Panc1 (cell line): Measurements from ENCODE around the gene RABGAP1L. TPM values are rescaled to one million over a fixed set of nuclear protein-coding genes. Genes with fewer than 3 reads are reported as not detected.

Experiments used
- ATAC-seq: fragments of 200-7000 bp; cut with Tn5 transposase; 2 replicates; pipeline ENCODE4 v1.9.1; 2020; ENCODE audit warnings: mild to moderate bottlenecking, moderate library complexity
- BruUV-seq: library from RNA; stranded (reverse); fragments of 400-500 nt; replicated peaks from 2 replicates; lab custom pipeline; 2021; lab: Mats Ljungman, UMichigan
- CTCF ChIA-PET: fragments of 300-600 bp; sonication (Branson Sonifier 250); formaldehyde crosslinking; loops from one replicate; lab custom pipeline; 2022; ENCODE audit warnings: antibody characterized with exemption; lab: Charles Lee
- POLR2A ChIA-PET: fragments of 300-600 bp; sonication (Branson Sonifier 250); formaldehyde crosslinking; loops from one replicate; lab custom pipeline; 2022; ENCODE audit warnings: antibody characterized with exemption; lab: Charles Lee
- DNase-seq: peaks from one replicate; pipeline ENCODE4 v3.0.0-alpha.2; 2010; ENCODE audit warnings: low read depth, low spot score
- H3K27ac ChIP-seq: 2 replicates; pipeline ENCODE4 v1.5.1; 2011; ENCODE audit warnings: mild to moderate bottlenecking, low read length, inconsistent platforms
- H3K27me3 ChIP-seq: fragments of 200-500 bp; sonication (Bioruptor generic); 2 replicates; pipeline ENCODE4 v1.6.0; 2014; ENCODE audit warnings: low read length, inconsistent platforms; ENCODE audit not compliant: control insufficient read depth, insufficient read depth
- H3K36me3 ChIP-seq: fragments of 200-500 bp; sonication (Bioruptor generic); 2 replicates; pipeline ENCODE4 v1.5.1; 2014; ENCODE audit warnings: inconsistent platforms, mild to moderate bottlenecking, low read length, moderate library complexity; ENCODE audit not compliant: control insufficient read depth, insufficient read depth
- H3K4me1 ChIP-seq: 2 replicates; pipeline ENCODE4 v1.5.1; 2011; ENCODE audit warnings: inconsistent platforms, mild to moderate bottlenecking, low read length, moderate library complexity; ENCODE audit not compliant: control insufficient read depth, insufficient read depth
- H3K4me3 ChIP-seq, 2 experiments: 2 replicates each; pipeline ENCODE4 v1.5.1; 2011 to 2012; ENCODE audit warnings: low read depth in 2 of 2, low read length in 2 of 2, mild to moderate bottlenecking in 2 of 2, inconsistent platforms in 1 of 2, moderate library complexity in 1 of 2
- H3K9me3 ChIP-seq: fragments of 200-500 bp; sonication (Bioruptor generic); 2 replicates; pipeline ENCODE4 v1.5.1; 2014; ENCODE audit warnings: low read depth, mild to moderate bottlenecking, inconsistent platforms, low read length, moderate library complexity; ENCODE audit not compliant: control insufficient read depth, insufficient read depth
- POLR2AphosphoS5 ChIP-seq: IDR thresholded peaks from 2 replicates; pipeline ENCODE4 v1.6.1; 2012; ENCODE audit warnings: mild to moderate bottlenecking, low read depth, low read length, moderate library complexity
- SIN3A ChIP-seq: IDR thresholded peaks from 2 replicates; pipeline ENCODE4 v1.6.1; 2012; ENCODE audit warnings: low read depth, mild to moderate bottlenecking, low read length, moderate library complexity, borderline replicate concordance; ENCODE audit not compliant: insufficient read depth
- TCF7L2 ChIP-seq: IDR thresholded peaks from 2 replicates; pipeline ENCODE4 v1.6.1; 2011; ENCODE audit warnings: mild to moderate bottlenecking, low read depth, low read length, inconsistent platforms
- in situ Hi-C: cut with HindIII; loops from 2 replicates; pipeline ENCODE4 v1.10.0; 2016; ENCODE audit warnings: low sequenced_read_pairs, low pct_unique_long_range_greater_than_20kb
- intact Hi-C: fragments of 100-400 bp; cut with micrococcal nuclease; formaldehyde crosslinking; loops from one replicate; pipeline ENCODE4 v1.10.0; 2022; ENCODE audit not compliant: unreplicated experiment
- total RNA-seq: library from RNA; stranded (reverse); gene quantifications from one replicate; pipeline ENCODE4 v1.2.1, GENCODE V29; 2021; ENCODE audit not compliant: unreplicated experiment
- TF ChIP-seq, protein P1 (sequence below): fragments of 450-650 bp; IDR thresholded peaks from 2 replicates; pipeline ENCODE4 v1.5.1; 2017; ENCODE audit warnings: mild to moderate bottlenecking
- TF ChIP-seq, protein P2 (sequence below), 2 experiments: IDR thresholded peaks; 2 replicates each; pipeline ENCODE4 v1.6.1; 2011 to 2012; ENCODE audit warnings: low read depth in 2 of 2, control low read depth in 1 of 2, low read length in 1 of 2, mild to moderate bottlenecking in 1 of 2, moderate library complexity in 1 of 2; ENCODE audit not compliant: insufficient read depth in 1 of 2

The RABGAP1L gene
- total RNA-seq, 1 experiment from 2014 or later, result 37.0 TPM

DNA sequence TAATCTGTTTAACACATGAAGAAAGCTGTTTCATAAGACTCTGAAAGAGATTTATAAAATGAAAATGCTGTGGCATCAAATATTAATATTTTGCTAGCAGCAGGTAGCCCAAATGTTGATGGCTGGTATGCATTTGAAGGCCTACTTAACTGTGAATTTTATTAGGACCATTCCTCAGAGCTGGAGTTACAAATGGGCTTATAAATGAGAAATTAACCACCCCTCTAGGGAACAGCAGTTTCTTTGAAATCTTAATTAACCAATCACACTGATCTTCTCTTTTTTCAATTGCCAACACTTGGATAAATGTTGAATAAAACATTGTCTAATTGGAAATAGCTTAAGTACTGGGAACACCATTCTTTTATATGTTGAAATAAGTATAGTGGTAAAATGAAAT, 418.4 kb downstream of the RABGAP1L start:
- intact Hi-C loops (no loop called here), in situ Hi-C loops (no loop called here)
- POLR2A ChIA-PET, result no interaction called here
- H3K4me1 ChIP-seq, result no peaks in the 10 kb centered on the region
- TF ChIP-seq, protein P1, sequence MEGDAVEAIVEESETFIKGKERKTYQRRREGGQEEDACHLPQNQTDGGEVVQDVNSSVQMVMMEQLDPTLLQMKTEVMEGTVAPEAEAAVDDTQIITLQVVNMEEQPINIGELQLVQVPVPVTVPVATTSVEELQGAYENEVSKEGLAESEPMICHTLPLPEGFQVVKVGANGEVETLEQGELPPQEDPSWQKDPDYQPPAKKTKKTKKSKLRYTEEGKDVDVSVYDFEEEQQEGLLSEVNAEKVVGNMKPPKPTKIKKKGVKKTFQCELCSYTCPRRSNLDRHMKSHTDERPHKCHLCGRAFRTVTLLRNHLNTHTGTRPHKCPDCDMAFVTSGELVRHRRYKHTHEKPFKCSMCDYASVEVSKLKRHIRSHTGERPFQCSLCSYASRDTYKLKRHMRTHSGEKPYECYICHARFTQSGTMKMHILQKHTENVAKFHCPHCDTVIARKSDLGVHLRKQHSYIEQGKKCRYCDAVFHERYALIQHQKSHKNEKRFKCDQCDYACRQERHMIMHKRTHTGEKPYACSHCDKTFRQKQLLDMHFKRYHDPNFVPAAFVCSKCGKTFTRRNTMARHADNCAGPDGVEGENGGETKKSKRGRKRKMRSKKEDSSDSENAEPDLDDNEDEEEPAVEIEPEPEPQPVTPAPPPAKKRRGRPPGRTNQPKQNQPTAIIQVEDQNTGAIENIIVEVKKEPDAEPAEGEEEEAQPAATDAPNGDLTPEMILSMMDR, result no peak
- TF ChIP-seq, protein P2, sequence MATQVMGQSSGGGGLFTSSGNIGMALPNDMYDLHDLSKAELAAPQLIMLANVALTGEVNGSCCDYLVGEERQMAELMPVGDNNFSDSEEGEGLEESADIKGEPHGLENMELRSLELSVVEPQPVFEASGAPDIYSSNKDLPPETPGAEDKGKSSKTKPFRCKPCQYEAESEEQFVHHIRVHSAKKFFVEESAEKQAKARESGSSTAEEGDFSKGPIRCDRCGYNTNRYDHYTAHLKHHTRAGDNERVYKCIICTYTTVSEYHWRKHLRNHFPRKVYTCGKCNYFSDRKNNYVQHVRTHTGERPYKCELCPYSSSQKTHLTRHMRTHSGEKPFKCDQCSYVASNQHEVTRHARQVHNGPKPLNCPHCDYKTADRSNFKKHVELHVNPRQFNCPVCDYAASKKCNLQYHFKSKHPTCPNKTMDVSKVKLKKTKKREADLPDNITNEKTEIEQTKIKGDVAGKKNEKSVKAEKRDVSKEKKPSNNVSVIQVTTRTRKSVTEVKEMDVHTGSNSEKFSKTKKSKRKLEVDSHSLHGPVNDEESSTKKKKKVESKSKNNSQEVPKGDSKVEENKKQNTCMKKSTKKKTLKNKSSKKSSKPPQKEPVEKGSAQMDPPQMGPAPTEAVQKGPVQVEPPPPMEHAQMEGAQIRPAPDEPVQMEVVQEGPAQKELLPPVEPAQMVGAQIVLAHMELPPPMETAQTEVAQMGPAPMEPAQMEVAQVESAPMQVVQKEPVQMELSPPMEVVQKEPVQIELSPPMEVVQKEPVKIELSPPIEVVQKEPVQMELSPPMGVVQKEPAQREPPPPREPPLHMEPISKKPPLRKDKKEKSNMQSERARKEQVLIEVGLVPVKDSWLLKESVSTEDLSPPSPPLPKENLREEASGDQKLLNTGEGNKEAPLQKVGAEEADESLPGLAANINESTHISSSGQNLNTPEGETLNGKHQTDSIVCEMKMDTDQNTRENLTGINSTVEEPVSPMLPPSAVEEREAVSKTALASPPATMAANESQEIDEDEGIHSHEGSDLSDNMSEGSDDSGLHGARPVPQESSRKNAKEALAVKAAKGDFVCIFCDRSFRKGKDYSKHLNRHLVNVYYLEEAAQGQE (IDR thresholded peaks at IDR 0.05; ENCODE audit: insufficient read depth in 1 of 2, low read depth in 2 of 2, low read length in 1 of 2), result no peak
- no peak for TF ChIP-seq SIN3A
- TF ChIP-seq TCF7L2, result no peak
- no peak for TF ChIP-seq POLR2AphosphoS5
- ATAC-seq (no peak), DNase-seq (no peak)
- H3K4me3 ChIP-seq, result no peak overlapping the region
- no peak overlapping the region for H3K27ac ChIP-seq
- BruUV-seq, result no TSS peak
- CTCF ChIA-PET, result no interaction called here
- H3K36me3 ChIP-seq, result no peaks in the 10 kb centered on the region
- H3K27me3 ChIP-seq, result no peaks in the 10 kb centered on the region
- H3K9me3 ChIP-seq, result no peaks in the 10 kb centered on the region; the same call in 1 of the 2 replicates

DNA sequence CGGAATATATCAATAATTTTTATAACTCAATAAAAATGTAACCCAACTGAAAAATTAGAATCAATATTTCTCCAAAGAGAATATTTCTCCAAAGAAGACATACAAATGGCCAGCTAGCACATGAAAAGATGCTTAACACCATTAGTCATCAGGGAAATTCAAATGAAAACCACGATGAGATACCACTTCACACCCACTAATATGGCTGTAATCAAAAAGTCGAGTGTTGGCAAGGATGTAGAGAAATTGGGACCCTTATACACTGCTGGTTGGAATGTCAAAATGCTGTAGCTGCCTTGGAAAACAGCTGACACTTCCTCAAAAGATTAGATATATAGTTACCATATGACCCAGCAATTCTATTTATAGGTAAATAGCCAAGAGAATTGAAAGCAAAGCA, 421.5 kb downstream of the RABGAP1L start:
- in situ Hi-C loops, result no loop called here
- no peaks in the 10 kb centered on the region for H3K4me1 ChIP-seq
- no peaks in the 10 kb centered on the region for H3K36me3 ChIP-seq
- H3K27ac ChIP-seq, result no peak overlapping the region
- ChIA-PET POLR2A (no interaction called here), CTCF (no interaction called here)
- H3K27me3 ChIP-seq, result no peaks in the 10 kb centered on the region
- TF ChIP-seq TCF7L2, result no peak
- no peak for TF ChIP-seq POLR2AphosphoS5
- no peak for TF ChIP-seq SIN3A
- TF ChIP-seq, protein P2 (IDR thresholded peaks at IDR 0.05; ENCODE audit: insufficient read depth in 1 of 2, low read depth in 2 of 2, low read length in 1 of 2), result no peak
- TF ChIP-seq, protein P1, result no peak
- no peaks in the 10 kb centered on the region for H3K9me3 ChIP-seq
- intact Hi-C loops, result no loop called here
- BruUV-seq, result no TSS peak
- ATAC-seq (no peak), DNase-seq (no peak)
- no peak overlapping the region for H3K4me3 ChIP-seq
